ENCODE measurements around the gene ANKRD1.

Gene ANKRD1

DNA sequence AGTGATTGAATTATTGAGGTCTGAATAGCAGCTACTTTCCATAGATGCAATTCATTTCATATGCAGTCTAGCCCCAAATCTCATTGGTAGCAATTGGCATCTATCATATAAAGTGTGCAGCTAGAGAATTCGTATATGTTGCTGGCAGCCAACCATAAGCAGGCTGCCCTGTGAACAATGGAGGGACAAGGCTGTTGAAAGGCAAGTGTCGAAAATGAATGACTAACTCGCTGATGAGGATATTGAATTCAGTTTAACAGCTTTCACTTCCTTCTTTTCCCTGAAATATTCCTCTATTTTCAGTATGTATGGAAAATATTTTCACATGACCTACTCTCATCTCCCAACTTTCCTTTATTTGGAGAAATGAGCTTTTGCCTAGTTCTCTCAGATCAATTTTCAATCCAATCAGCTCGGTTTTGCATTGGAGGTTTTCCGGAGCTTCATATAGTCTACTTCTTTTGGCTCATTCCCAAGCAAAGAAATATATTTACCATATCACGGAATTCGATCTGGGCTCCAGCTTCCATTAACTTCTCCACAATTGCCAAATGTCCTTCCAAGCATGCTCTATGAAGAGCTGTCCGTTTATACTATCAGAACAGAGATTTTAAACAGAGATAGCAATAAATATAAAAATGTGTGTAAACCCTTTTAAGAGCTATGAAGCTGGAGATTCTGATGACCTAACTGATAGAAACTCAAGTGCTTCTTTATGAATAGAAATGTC is 3.5 kb downstream of the ANKRD1 start:
- Histone ChIP-seq H3K9ac (ENCODE audit: insufficient read length) (no peak overlapping the region), H3K9me3 (ENCODE audit: low read depth, low read length) (no peaks in the 10 kb centered on the region), H3K4me3 (no peak overlapping the region), H3K27ac (no peak overlapping the region), H3K36me3 (ENCODE audit: insufficient read depth, low read length) (no peaks in the 10 kb centered on the region)
- DNase-seq (ENCODE audit: low read depth, low spot score): no peak
- TF ChIP-seq POLR2AphosphoS5 (IDR thresholded peaks at IDR 0.05; ENCODE audit: borderline replicate concordance, low read depth, low read length) (no peak), FOXP2 (optimal IDR thresholded peaks at IDR 0.05; ENCODE audit: control extremely low read depth, extremely low read length, insufficient read depth) (no peak), EZH2 (IDR thresholded peaks at IDR 0.05) (no peak)

DNA sequence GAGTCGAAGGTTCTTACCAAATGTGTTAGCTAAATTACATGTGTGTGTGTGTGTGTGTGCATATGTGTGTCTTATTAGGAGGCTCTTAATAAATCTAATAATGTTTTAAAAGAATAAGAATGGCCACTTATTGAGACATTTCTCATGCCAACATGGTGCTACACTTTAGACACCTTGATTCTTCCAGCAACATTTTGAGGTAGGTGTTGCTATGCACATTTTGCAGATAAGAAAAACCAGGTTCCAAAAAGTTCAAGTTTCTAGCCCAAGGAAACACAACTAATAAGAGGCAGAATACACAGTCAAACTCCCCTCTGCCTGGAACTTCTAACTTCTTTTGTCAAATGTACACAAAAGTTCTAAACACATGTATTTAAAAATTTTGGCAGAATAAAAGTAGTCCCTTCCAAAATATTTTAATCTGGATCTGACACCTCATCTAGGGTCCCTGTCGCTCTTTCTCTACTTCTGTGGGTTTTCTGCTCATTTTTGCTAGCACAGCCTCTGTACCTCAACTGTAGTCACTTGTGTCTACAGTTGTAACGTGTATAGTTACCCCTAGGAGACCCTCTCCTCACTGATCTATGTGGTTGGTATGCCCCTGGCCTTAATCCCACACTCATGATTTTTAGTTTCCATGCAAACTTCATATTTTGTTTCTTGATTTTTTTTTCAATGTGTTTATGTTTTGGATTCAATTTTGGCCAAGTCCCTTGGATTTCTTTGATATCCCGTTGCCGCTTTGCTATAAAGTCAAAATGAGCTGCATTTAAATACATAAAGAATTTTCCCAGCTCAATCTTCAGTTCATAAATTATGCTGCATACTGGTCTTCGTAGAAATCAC is 4.3 kb downstream of the ANKRD1 start:
- Histone ChIP-seq H3K36me3 (ENCODE audit: insufficient read depth, low read length) (no peaks in the 10 kb centered on the region), H3K27ac (no peak overlapping the region), H3K9ac (ENCODE audit: insufficient read length) (no peak overlapping the region), H3K4me3 (no peak overlapping the region), H3K9me3 (ENCODE audit: low read depth, low read length) (no peaks in the 10 kb centered on the region)
- DNase-seq (ENCODE audit: low read depth, low spot score): no peak
- no peak for TF ChIP-seq POLR2AphosphoS5 (IDR thresholded peaks at IDR 0.05; ENCODE audit: borderline replicate concordance, low read depth, low read length)
- no peak for TF ChIP-seq FOXP2 (optimal IDR thresholded peaks at IDR 0.05; ENCODE audit: control extremely low read depth, extremely low read length, insufficient read depth)
- TF ChIP-seq EZH2 (IDR thresholded peaks at IDR 0.05): no peak

DNA sequence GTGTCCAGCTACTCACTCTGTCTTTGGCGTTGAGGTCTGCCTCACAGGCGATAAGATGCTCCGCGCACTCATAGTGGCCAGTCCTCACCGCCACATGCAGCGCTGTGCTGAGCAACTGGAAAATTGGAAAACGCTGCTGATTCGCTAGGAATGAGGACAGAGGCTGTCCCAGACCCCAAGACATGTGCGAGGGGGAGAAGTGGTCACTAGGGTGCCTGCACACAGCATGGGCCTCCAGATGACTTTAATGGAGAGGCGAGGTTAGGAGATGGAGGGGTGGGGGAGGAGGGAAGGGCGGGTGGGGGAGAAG is 5.2 kb downstream of the ANKRD1 start:
- no peak overlapping the region for H3K9ac ChIP-seq (ENCODE audit: insufficient read length)
- H3K4me3 ChIP-seq: no peak overlapping the region
- no peak overlapping the region for H3K27ac ChIP-seq
- DNase-seq (ENCODE audit: low read depth, low spot score): no peak
- no peaks in the 10 kb centered on the region for H3K36me3 ChIP-seq (ENCODE audit: insufficient read depth, low read length)
- no peaks in the 10 kb centered on the region for H3K9me3 ChIP-seq (ENCODE audit: low read depth, low read length)
- TF ChIP-seq EZH2 (IDR thresholded peaks at IDR 0.05) (no peak), POLR2AphosphoS5 (IDR thresholded peaks at IDR 0.05; ENCODE audit: borderline replicate concordance, low read depth, low read length) (no peak), FOXP2 (optimal IDR thresholded peaks at IDR 0.05; ENCODE audit: control extremely low read depth, extremely low read length, insufficient read depth) (no peak)

DNA sequence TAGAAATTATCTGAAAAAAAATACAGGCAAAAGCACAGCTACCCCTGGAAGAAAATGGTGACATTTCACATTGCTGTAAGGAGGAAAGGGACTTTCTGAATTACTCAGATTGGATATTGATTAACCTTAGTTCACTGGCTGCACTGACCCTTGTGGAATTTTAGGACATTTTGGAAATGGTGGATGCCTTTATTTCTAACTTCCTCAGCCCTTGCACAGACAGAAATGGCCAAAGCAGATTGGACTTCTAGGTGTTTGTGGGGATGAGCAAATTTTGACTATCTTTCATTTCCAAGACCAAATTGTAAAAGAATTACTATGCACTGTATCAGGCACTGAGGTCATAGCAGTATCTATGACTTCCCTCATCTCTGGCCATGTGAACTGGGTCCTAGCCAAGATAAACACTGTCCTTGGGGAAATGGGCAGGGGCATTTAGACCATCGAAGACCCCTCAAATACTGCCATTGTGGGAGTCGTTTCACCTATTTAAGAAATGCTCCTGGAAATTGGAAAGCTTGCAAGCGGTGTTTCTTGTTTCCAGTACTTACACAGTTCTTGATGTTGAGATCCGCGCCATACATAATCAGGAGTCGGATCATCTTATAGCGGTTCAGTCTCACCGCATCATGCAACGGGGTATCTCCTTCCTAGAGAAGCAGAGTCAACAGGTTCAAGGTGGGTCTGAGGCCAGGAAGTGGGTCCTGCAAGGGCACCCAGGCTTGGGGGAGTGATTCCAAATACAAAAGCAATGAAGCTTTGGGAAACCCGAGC is 5.7 kb downstream of the ANKRD1 start:
- no peak overlapping the region for H3K27ac ChIP-seq

DNA sequence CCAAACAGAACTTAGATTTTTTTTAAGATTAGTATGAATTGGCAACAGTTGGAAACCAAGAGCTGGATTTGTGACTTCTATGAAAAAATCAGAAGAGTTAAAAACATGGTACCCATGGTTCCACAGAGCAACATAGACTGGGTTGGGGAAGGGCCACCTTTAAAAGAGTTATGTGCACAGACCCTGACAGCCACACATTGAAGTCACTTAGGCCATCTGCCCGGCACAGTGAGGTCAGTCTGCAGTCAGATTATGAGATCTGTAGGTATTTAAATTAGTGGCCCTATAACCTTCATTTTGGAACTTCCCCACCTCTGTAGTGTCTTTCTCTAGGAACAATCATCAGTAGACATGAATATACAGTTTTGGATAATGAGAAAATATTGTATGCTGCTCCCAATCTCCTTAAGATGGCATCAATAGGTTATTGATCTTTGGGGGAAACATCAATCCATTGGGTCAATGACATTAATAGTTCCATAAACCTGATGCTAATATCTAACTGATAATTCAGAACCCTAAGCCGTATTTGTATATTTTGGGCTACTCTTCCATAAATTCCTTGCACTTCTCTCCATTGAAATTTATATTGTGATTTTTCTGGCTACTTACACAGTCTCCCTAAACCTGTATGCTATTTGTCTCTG is 7.0 kb downstream of the ANKRD1 start:
- Histone ChIP-seq H3K27ac (no peak overlapping the region), H3K4me3 (no peak overlapping the region), H3K9ac (ENCODE audit: insufficient read length) (no peak overlapping the region), H3K36me3 (ENCODE audit: insufficient read depth, low read length) (no peaks in the 10 kb centered on the region), H3K9me3 (ENCODE audit: low read depth, low read length) (no peaks in the 10 kb centered on the region)
- no peak for TF ChIP-seq FOXP2 (optimal IDR thresholded peaks at IDR 0.05; ENCODE audit: control extremely low read depth, extremely low read length, insufficient read depth)
- no peak for TF ChIP-seq EZH2 (IDR thresholded peaks at IDR 0.05)
- TF ChIP-seq POLR2AphosphoS5 (IDR thresholded peaks at IDR 0.05; ENCODE audit: borderline replicate concordance, low read depth, low read length): no peak
- DNase-seq (ENCODE audit: low read depth, low spot score): no peak

More for the DNA sequence above, 5.7 kb downstream of the ANKRD1 start:
- Histone ChIP-seq H3K36me3 (ENCODE audit: insufficient read depth, low read length) (no peaks in the 10 kb centered on the region), H3K4me3 (no peak overlapping the region), H3K9ac (ENCODE audit: insufficient read length) (no peak overlapping the region), H3K9me3 (ENCODE audit: low read depth, low read length) (no peaks in the 10 kb centered on the region)
- no peak for TF ChIP-seq FOXP2 (optimal IDR thresholded peaks at IDR 0.05; ENCODE audit: control extremely low read depth, extremely low read length, insufficient read depth)
- TF ChIP-seq POLR2AphosphoS5 (IDR thresholded peaks at IDR 0.05; ENCODE audit: borderline replicate concordance, low read depth, low read length): no peak
- TF ChIP-seq EZH2 (IDR thresholded peaks at IDR 0.05): no peak
- no peak for DNase-seq (ENCODE audit: low read depth, low spot score)

DNA sequence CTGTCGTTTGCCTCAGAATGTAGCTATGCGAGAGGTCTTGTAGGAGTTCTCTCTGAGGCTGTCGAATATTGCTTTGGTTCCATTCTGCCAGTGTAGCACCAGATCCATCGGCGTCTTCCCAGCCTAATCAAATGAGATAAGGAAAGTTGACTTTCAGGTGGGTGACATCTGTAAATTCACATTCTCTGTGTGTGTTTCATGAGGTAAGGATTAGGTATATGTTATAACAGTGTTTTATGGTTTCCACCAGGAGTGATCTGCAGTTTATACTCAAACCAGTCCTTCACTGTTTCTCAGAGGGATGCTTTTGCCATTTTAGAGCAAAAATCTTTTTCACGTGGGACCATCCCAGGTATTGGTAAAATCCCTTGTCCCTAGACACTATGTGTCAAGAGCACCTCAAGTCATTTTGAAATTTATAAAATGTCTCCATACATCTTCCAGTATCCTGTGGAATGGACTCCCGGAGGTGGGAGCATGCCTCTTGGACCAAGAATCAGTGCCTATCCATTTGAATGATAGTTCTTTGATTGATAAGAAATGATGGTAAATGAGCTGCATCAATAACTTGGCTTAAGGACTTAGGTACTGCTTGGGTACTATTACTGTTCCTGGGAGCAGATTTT is 7.9 kb downstream of the ANKRD1 start:
- peaks cover under 1% of the 10 kb centered on the region; the same call in 1 of the 2 replicates for H3K36me3 ChIP-seq (ENCODE audit: insufficient read depth, low read length)
- no peak overlapping the region for H3K4me3 ChIP-seq
- TF ChIP-seq FOXP2 (optimal IDR thresholded peaks at IDR 0.05; ENCODE audit: control extremely low read depth, extremely low read length, insufficient read depth) (no peak), EZH2 (IDR thresholded peaks at IDR 0.05) (no peak), POLR2AphosphoS5 (IDR thresholded peaks at IDR 0.05; ENCODE audit: borderline replicate concordance, low read depth, low read length) (no peak)
- DNase-seq (ENCODE audit: low read depth, low spot score): no peak
- H3K9ac ChIP-seq (ENCODE audit: insufficient read length): no peak overlapping the region
- H3K9me3 ChIP-seq (ENCODE audit: low read depth, low read length): no peaks in the 10 kb centered on the region
- H3K27ac ChIP-seq: no peak overlapping the region

DNA sequence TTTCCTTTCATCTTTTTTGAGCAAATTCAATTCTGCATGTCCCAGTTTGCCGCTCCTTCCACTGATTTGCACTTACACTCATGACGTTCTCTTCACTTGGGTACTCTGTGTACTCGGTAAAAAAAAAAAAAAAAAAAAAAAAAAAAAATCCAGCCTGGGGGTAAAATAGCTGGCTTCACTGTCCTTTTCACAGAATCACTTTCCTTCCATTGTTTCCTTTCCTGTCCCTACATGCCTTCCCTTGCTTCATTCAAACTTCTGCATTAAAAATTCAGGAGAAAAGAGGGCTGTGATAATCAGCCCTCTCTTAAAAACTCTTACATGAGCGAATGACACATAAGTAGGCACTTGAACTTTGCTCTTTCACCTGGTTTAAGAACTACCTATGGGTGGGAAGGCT is 8.7 kb downstream of the ANKRD1 start:
- Histone ChIP-seq H3K27ac (peak overlapping the region; percentile 60; the same call in 1 of the 2 replicates), H3K9ac (ENCODE audit: insufficient read length) (no peak overlapping the region), H3K36me3 (ENCODE audit: insufficient read depth, low read length) (peaks cover 6% of the 10 kb centered on the region; the same call in 1 of the 2 replicates), H3K9me3 (ENCODE audit: low read depth, low read length) (no peaks in the 10 kb centered on the region), H3K4me3 (no peak overlapping the region)
- TF ChIP-seq FOXP2 (optimal IDR thresholded peaks at IDR 0.05; ENCODE audit: control extremely low read depth, extremely low read length, insufficient read depth) (no peak), POLR2AphosphoS5 (IDR thresholded peaks at IDR 0.05; ENCODE audit: borderline replicate concordance, low read depth, low read length) (no peak), EZH2 (IDR thresholded peaks at IDR 0.05) (no peak)
- DNase-seq (ENCODE audit: low read depth, low spot score): no peak

All from SK-N-MC (cell line).